ENCODE results near the gene CHADL.

DNA sequence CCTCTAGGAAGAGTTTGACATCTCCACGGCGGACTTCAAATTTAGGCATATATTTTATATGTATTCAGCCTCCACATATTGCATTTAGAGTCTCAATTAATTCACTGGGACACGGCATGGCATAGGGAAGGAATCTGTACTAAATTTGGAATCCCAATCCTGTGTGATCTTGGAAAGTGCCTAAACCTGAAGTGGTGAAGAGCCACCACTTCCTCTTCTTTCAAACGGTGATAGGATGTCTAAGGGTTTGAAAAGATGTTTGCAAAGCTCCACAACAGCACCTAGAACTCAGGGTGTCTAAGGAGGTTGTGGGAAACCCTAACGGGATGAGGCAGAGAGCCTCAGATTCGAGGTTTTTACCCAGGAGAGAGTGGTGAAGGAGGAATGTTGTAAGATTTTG lies 36.7 kb downstream of the CHADL start:
- TF ChIP-seq, protein P1, sequence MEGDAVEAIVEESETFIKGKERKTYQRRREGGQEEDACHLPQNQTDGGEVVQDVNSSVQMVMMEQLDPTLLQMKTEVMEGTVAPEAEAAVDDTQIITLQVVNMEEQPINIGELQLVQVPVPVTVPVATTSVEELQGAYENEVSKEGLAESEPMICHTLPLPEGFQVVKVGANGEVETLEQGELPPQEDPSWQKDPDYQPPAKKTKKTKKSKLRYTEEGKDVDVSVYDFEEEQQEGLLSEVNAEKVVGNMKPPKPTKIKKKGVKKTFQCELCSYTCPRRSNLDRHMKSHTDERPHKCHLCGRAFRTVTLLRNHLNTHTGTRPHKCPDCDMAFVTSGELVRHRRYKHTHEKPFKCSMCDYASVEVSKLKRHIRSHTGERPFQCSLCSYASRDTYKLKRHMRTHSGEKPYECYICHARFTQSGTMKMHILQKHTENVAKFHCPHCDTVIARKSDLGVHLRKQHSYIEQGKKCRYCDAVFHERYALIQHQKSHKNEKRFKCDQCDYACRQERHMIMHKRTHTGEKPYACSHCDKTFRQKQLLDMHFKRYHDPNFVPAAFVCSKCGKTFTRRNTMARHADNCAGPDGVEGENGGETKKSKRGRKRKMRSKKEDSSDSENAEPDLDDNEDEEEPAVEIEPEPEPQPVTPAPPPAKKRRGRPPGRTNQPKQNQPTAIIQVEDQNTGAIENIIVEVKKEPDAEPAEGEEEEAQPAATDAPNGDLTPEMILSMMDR (IDR thresholded peaks at IDR 0.05; ENCODE audit: low read length), result no peak
- TF ChIP-seq EZH2 (optimal IDR thresholded peaks at IDR 0.05; ENCODE audit: low read depth, low read length), result no peak
- TF ChIP-seq EZH2phosphoT487 (IDR thresholded peaks at IDR 0.05; ENCODE audit: low read length), result no peak
